Activated gamma-delta T cell treated with anti-CD3 and anti-CD28 coated beads, Interleukin-2, amount 50 U/mL, for 16 hours (primary cell): ENCODE measurements around the gene NID2.

Experiments
- DNase-seq: peaks from one replicate; pipeline ENCODE4 v3.0.0-alpha.2; 2020; ENCODE audit warnings: low read depth

Gene NID2

GRCh38 chr14:52055167-52055566, 13.7 kb downstream of the NID2 start:
- no peak for DNase-seq

- no peak for DNase-seq
These were observed 14.2 kb downstream of the NID2 start for GRCh38 chr14:52054678-52055077.

- no peak for DNase-seq
These were observed 15.8 kb downstream of the NID2 start for GRCh38 chr14:52053044-52053443.

GRCh38 chr14:52052288-52052943, 16.4 kb downstream of the NID2 start:
- no peak for DNase-seq

- DNase-seq, result no peak
These were observed 17.0 kb downstream of the NID2 start for GRCh38 chr14:52051871-52052270.

- DNase-seq, result no peak
These were observed 17.6 kb downstream of the NID2 start for GRCh38 chr14:52051251-52051650.

- DNase-seq, result no peak
These were observed 18.9 kb downstream of the NID2 start for GRCh38 chr14:52049721-52050588.

- DNase-seq, result no peak
These were observed 19.6 kb downstream of the NID2 start for GRCh38 chr14:52049271-52049670.

GRCh38 chr14:52048641-52049204, 20.1 kb downstream of the NID2 start:
- DNase-seq, result no peak

- no peak for DNase-seq
These were observed 20.7 kb downstream of the NID2 start for GRCh38 chr14:52048116-52048515.

- DNase-seq, result no peak
These were observed 22.4 kb downstream of the NID2 start for GRCh38 chr14:52046376-52046917.

- DNase-seq, result no peak
These were observed 23.9 kb downstream of the NID2 start for GRCh38 chr14:52044791-52045522.

- DNase-seq, result no peak
These were observed 25.2 kb downstream of the NID2 start for GRCh38 chr14:52043690-52044089.

GRCh38 chr14:52042371-52043289, 26.2 kb downstream of the NID2 start:
- no peak for DNase-seq

GRCh38 chr14:52040598-52040997, 28.3 kb downstream of the NID2 start:
- no peak for DNase-seq

GRCh38 chr14:52039124-52039815, 29.6 kb downstream of the NID2 start:
- DNase-seq, result no peak

GRCh38 chr14:52033101-52033642, 35.7 kb downstream of the NID2 start:
- no peak for DNase-seq

- no peak for DNase-seq
These were observed 36.6 kb downstream of the NID2 start for GRCh38 chr14:52032204-52032801.

- no peak for DNase-seq
These were observed 37.1 kb downstream of the NID2 start for GRCh38 chr14:52031781-52032180.

GRCh38 chr14:52029881-52030280, 39.0 kb downstream of the NID2 start:
- DNase-seq, result no peak
